GM12864 (cell line): ENCODE results near the gene AKAP11.

Experiments used
- DNase-seq: peaks from one replicate; pipeline ENCODE4 v3.0.0-alpha.2; 2011; ENCODE audit warnings: low read depth
- H3K4me3 ChIP-seq: 2 replicates; pipeline ENCODE4 v1.5.1; 2011; ENCODE audit warnings: mild to moderate bottlenecking, low read depth, low read length, control low read depth
- TF ChIP-seq, protein P1 (sequence below): IDR thresholded peaks from 2 replicates; pipeline ENCODE4 v1.5.1; 2011; ENCODE audit warnings: low read depth, mild to moderate bottlenecking, moderate library complexity, low read length, control low read depth, inconsistent platforms; ENCODE audit errors: missing control alignments

Gene AKAP11

DNA sequence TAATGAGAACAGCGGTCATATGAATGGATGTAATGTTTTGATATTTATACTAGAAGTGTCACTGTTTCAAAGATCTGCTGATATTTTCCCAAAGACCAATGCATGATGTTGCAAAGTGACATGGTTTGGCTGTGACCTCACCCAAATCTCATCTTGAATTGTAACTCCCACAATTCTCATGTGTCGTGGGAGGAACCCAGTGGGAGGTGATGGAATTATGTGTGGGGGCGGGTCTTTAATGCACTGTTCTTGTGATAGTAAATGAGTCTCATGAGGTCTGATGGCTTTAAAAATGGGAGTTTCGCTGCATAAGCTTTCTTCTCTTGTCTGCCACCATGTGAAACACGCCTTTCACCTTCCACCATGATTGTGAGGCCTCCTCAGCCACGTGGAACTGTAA, 98.3 kb downstream of the AKAP11 start:
- no peak for DNase-seq
- TF ChIP-seq, protein P1, sequence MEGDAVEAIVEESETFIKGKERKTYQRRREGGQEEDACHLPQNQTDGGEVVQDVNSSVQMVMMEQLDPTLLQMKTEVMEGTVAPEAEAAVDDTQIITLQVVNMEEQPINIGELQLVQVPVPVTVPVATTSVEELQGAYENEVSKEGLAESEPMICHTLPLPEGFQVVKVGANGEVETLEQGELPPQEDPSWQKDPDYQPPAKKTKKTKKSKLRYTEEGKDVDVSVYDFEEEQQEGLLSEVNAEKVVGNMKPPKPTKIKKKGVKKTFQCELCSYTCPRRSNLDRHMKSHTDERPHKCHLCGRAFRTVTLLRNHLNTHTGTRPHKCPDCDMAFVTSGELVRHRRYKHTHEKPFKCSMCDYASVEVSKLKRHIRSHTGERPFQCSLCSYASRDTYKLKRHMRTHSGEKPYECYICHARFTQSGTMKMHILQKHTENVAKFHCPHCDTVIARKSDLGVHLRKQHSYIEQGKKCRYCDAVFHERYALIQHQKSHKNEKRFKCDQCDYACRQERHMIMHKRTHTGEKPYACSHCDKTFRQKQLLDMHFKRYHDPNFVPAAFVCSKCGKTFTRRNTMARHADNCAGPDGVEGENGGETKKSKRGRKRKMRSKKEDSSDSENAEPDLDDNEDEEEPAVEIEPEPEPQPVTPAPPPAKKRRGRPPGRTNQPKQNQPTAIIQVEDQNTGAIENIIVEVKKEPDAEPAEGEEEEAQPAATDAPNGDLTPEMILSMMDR: no peak
- H3K4me3 ChIP-seq: no peak overlapping the region
